Trophoblast cell (in vitro differentiated cells and primary cell): ENCODE results near the gene TNNI2.

Experiments
- DNase-seq, 2 donors: peaks; one replicate each; pipeline ENCODE4 v3.0.0-alpha.2; 2016
- H2AFZ ChIP-seq: 2 replicates; pipeline ENCODE4 v1.6.1; 2013; ENCODE audit warnings: low read length, moderate library complexity, mild to moderate bottlenecking; ENCODE audit not compliant: insufficient read depth, poor library complexity
- H2AK5ac ChIP-seq: 2 replicates; pipeline ENCODE4 v1.6.1; 2013; ENCODE audit warnings: mild to moderate bottlenecking, low read length
- H2BK120ac ChIP-seq: 2 replicates; pipeline ENCODE4 v1.6.1; 2013; ENCODE audit warnings: low read length, mild to moderate bottlenecking, moderate library complexity; ENCODE audit not compliant: insufficient read depth, poor library complexity
- H2BK12ac ChIP-seq: 2 replicates; pipeline ENCODE4 v1.6.1; 2013; ENCODE audit warnings: mild to moderate bottlenecking, low read length, moderate library complexity
- H2BK5ac ChIP-seq: 2 replicates; pipeline ENCODE4 v1.6.1; 2013; ENCODE audit warnings: low read length, low read depth, moderate library complexity, mild to moderate bottlenecking; ENCODE audit not compliant: poor library complexity
- H3K14ac ChIP-seq: 2 replicates; pipeline ENCODE4 v1.6.1; 2013; ENCODE audit warnings: mild to moderate bottlenecking, low read length
- H3K18ac ChIP-seq: 2 replicates; pipeline ENCODE4 v1.6.1; 2013; ENCODE audit warnings: mild to moderate bottlenecking, low read length
- H3K23ac ChIP-seq: 2 replicates; pipeline ENCODE4 v1.6.1; 2013; ENCODE audit warnings: low read length
- H3K27ac ChIP-seq: 2 replicates; pipeline ENCODE4 v1.5.1; 2013; ENCODE audit warnings: low read depth, mild to moderate bottlenecking, inconsistent platforms, low read length, moderate library complexity
- H3K27me3 ChIP-seq: 2 replicates; pipeline ENCODE4 v1.6.1; 2013; ENCODE audit warnings: inconsistent platforms, mild to moderate bottlenecking, low read length, moderate library complexity; ENCODE audit not compliant: insufficient read depth
- H3K36me3 ChIP-seq, 2 experiments: 1 replicate in 1 of 2; 2 replicates in 1 of 2; pipeline ENCODE4 v1.6.1; 2013; ENCODE audit warnings: low read length in 2 of 2, mild to moderate bottlenecking in 2 of 2, moderate library complexity in 1 of 2; ENCODE audit not compliant: insufficient read depth in 2 of 2, control insufficient read depth in 1 of 2
- H3K4ac ChIP-seq: 2 replicates; pipeline ENCODE4 v1.6.1; 2013; ENCODE audit warnings: low read depth, mild to moderate bottlenecking, low read length, moderate library complexity
- H3K4me1 ChIP-seq, 2 experiments: 1 replicate in 1 of 2; 2 replicates in 1 of 2; pipeline ENCODE4 v1.6.1; 2013; ENCODE audit warnings: low read length in 2 of 2, mild to moderate bottlenecking in 2 of 2, moderate library complexity in 1 of 2; ENCODE audit not compliant: insufficient read depth in 2 of 2, control insufficient read depth in 1 of 2
- H3K4me2 ChIP-seq: 2 replicates; pipeline ENCODE4 v1.6.1; 2013; ENCODE audit warnings: inconsistent platforms, mild to moderate bottlenecking, low read length, moderate library complexity
- H3K4me3 ChIP-seq: 2 replicates; pipeline ENCODE4 v1.5.1; 2013; ENCODE audit warnings: mild to moderate bottlenecking, low read depth, low read length, inconsistent platforms
- H3K79me1 ChIP-seq: one replicate; pipeline ENCODE4 v1.6.1; 2013; ENCODE audit warnings: low read length
- H3K79me2 ChIP-seq: 2 replicates; pipeline ENCODE4 v1.6.1; 2013; ENCODE audit warnings: low read length, mild to moderate bottlenecking; ENCODE audit not compliant: control insufficient read depth, insufficient read depth, poor library complexity
- H3K9ac ChIP-seq: 2 replicates; pipeline ENCODE4 v1.6.1; 2013; ENCODE audit warnings: mild to moderate bottlenecking, low read length
- H3K9me3 ChIP-seq: 2 replicates; pipeline ENCODE4 v1.6.1; 2013; ENCODE audit warnings: low read depth, mild to moderate bottlenecking, control low read depth, inconsistent platforms, low read length; ENCODE audit not compliant: insufficient read depth
- H4K12ac ChIP-seq: 2 replicates; pipeline ENCODE4 v1.6.1; 2013; ENCODE audit warnings: low read depth, mild to moderate bottlenecking, low read length, moderate library complexity
- H4K8ac ChIP-seq: 2 replicates; pipeline ENCODE4 v1.6.1; 2013; ENCODE audit warnings: low read depth, mild to moderate bottlenecking, low read length, moderate library complexity
- H4K91ac ChIP-seq: one replicate; pipeline ENCODE4 v1.6.1; 2013; ENCODE audit warnings: low read depth, mild to moderate bottlenecking, low read length, moderate library complexity
- WGBS: extraction: QIAGEN DNeasy Blood & Tissue Kit; methylation state at CpG from one replicate; pipeline ENCODE4 v1.1.7; 2013; ENCODE audit warnings: missing lambda C conversion rate; ENCODE audit not compliant: insufficient read length, insufficient coverage; ENCODE audit errors: extremely low coverage; 5-methylcytosine and 5-hydroxymethylcytosine counted together

The TNNI2 gene

GRCh38 chr11:1856306-1857005 is 17.7 kb downstream of the TNNI2 start:
- Histone ChIP-seq H3K27ac (no peak overlapping the region), H3K4me1 (peaks cover 4 to 5% of the 10 kb centered on the region in 2 experiments)
- WGBS = no CpG with 5 or more reads among the region's 13 CpGs

GRCh38 chr11:1857064-1857463 is 18.3 kb downstream of the TNNI2 start:
- peaks cover 4 to 5% of the 10 kb centered on the region in 2 experiments for H3K4me1 ChIP-seq
- H3K9me3 ChIP-seq = no peaks in the 10 kb centered on the region
- no peak overlapping the region for H3K9ac ChIP-seq
- no peak overlapping the region for H2BK120ac ChIP-seq
- no peak overlapping the region for H3K4me2 ChIP-seq
- no peak overlapping the region for H4K12ac ChIP-seq
- H3K27ac ChIP-seq = no peak overlapping the region
- H2AK5ac ChIP-seq = no peak overlapping the region
- no peak overlapping the region for H3K18ac ChIP-seq
- H4K8ac ChIP-seq = no peak overlapping the region
- WGBS = no CpG with 5 or more reads among the region's 11 CpGs
- H3K4me3 ChIP-seq = no peak overlapping the region
- no peak for DNase-seq
- H2BK12ac ChIP-seq = no peak overlapping the region
- H2BK5ac ChIP-seq = no peak overlapping the region
- no peaks in the 10 kb centered on the region for H3K27me3 ChIP-seq
- H3K23ac ChIP-seq = no peak overlapping the region
- no peak overlapping the region for H4K91ac ChIP-seq
- no peak overlapping the region for H3K14ac ChIP-seq
- H3K4ac ChIP-seq = no peak overlapping the region
- H2AFZ ChIP-seq = no peak overlapping the region
- H3K79me1 ChIP-seq = peaks cover 3% of the 10 kb centered on the region
- no peaks in the 10 kb centered on the region for H3K79me2 ChIP-seq
- no peaks in the 10 kb centered on the region for H3K36me3 ChIP-seq

More at GRCh38 chr11:1856306-1857005, 17.7 kb downstream of the TNNI2 start:
- Histone ChIP-seq H3K4me2 (no peak overlapping the region), H3K4me3 (no peak overlapping the region), H3K23ac (no peak overlapping the region), H4K91ac (no peak overlapping the region), H3K9me3 (no peaks in the 10 kb centered on the region), H2AFZ (no peak overlapping the region), H3K27me3 (no peaks in the 10 kb centered on the region), H2BK12ac (no peak overlapping the region), H3K9ac (no peak overlapping the region), H4K8ac (no peak overlapping the region), H3K18ac (no peak overlapping the region), H3K4ac (no peak overlapping the region), H3K36me3 (no peaks in the 10 kb centered on the region), H3K79me2 (no peaks in the 10 kb centered on the region), H2BK120ac (no peak overlapping the region), H3K79me1 (peaks cover 3% of the 10 kb centered on the region), H2BK5ac (no peak overlapping the region), H4K12ac (no peak overlapping the region), H3K14ac (no peak overlapping the region), H2AK5ac (no peak overlapping the region)
- DNase-seq = no peak

GRCh38 chr11:1858154-1858553 is 19.4 kb downstream of the TNNI2 start:
- no peak overlapping the region for H3K4ac ChIP-seq
- H3K4me2 ChIP-seq = no peak overlapping the region
- no peak overlapping the region for H3K9ac ChIP-seq
- no peak overlapping the region for H4K91ac ChIP-seq
- H3K4me1 ChIP-seq = peaks cover 12% of the 10 kb centered on the region in 2 experiments
- H3K14ac ChIP-seq = no peak overlapping the region
- H3K9me3 ChIP-seq = no peaks in the 10 kb centered on the region
- H3K27me3 ChIP-seq = no peaks in the 10 kb centered on the region
- H4K8ac ChIP-seq = no peak overlapping the region
- no peak for DNase-seq
- H2BK120ac ChIP-seq = no peak overlapping the region
- H3K18ac ChIP-seq = no peak overlapping the region
- H3K27ac ChIP-seq = no peak overlapping the region
- H3K79me2 ChIP-seq = no peaks in the 10 kb centered on the region
- peaks cover 4% of the 10 kb centered on the region for H3K79me1 ChIP-seq
- no peak overlapping the region for H4K12ac ChIP-seq
- H2AK5ac ChIP-seq = no peak overlapping the region
- no peak overlapping the region for H3K4me3 ChIP-seq
- H3K36me3 ChIP-seq = no peaks in the 10 kb centered on the region
- no peak overlapping the region for H2AFZ ChIP-seq
- no peak overlapping the region for H2BK5ac ChIP-seq
- H3K23ac ChIP-seq = no peak overlapping the region
- WGBS = no CpG with 5 or more reads among the region's 9 CpGs
- H2BK12ac ChIP-seq = no peak overlapping the region

GRCh38 chr11:1858576-1858975 is 19.8 kb downstream of the TNNI2 start:
- H2BK12ac ChIP-seq = no peak overlapping the region
- H3K9ac ChIP-seq = no peak overlapping the region
- no peak overlapping the region for H3K18ac ChIP-seq
- no peak overlapping the region for H2BK120ac ChIP-seq
- H3K23ac ChIP-seq = no peak overlapping the region
- H2BK5ac ChIP-seq = no peak overlapping the region
- no peaks in the 10 kb centered on the region for H3K36me3 ChIP-seq
- DNase-seq = no peak
- no peak overlapping the region for H3K4ac ChIP-seq
- no peak overlapping the region for H4K12ac ChIP-seq
- no CpG with 5 or more reads among the region's 7 CpGs for WGBS
- no peaks in the 10 kb centered on the region for H3K27me3 ChIP-seq
- no peak overlapping the region for H3K27ac ChIP-seq
- H3K79me1 ChIP-seq = peaks cover 6% of the 10 kb centered on the region
- no peak overlapping the region for H3K4me3 ChIP-seq
- H4K91ac ChIP-seq = no peak overlapping the region
- H3K4me2 ChIP-seq = no peak overlapping the region
- H3K79me2 ChIP-seq = no peaks in the 10 kb centered on the region
- no peak overlapping the region for H4K8ac ChIP-seq
- H3K14ac ChIP-seq = no peak overlapping the region
- H3K4me1 ChIP-seq = peaks cover 15 to 16% of the 10 kb centered on the region in 2 experiments
- no peak overlapping the region for H2AK5ac ChIP-seq
- H3K9me3 ChIP-seq = no peaks in the 10 kb centered on the region
- no peak overlapping the region for H2AFZ ChIP-seq
